Measurements from ENCODE around the gene COL24A1.
"Not testable (repeated sequence)": the region's sequence is repeated elsewhere in the genome, so short reads cannot be mapped to it uniquely, and the experiment has no call there.

The COL24A1 gene

DNA sequence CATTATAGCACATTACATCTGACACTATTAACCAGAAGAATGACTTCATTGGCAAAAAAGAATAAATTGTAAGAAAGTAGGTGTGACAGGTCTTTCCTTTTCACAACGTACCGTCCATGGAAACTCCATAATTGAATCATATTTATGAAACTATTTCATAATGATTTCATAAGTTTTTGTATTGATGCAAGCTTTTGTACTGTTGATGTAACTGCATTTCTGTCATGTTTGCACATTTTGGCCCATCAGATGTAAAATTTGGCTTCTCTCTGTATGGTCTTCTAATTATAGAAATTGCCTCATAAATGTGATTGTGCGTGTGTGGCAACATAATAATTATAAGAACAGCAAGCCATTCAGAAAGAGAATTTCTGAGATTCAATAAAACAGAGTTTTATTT lies 267.7 kb downstream of the COL24A1 start:
- no peak for DNase-seq (ENCODE audit: low read depth)

- DNase-seq (ENCODE audit: low read depth) = no peak
These were observed 272.1 kb downstream of the COL24A1 start for GRCh38 chr1:85884372-85885035.

DNA sequence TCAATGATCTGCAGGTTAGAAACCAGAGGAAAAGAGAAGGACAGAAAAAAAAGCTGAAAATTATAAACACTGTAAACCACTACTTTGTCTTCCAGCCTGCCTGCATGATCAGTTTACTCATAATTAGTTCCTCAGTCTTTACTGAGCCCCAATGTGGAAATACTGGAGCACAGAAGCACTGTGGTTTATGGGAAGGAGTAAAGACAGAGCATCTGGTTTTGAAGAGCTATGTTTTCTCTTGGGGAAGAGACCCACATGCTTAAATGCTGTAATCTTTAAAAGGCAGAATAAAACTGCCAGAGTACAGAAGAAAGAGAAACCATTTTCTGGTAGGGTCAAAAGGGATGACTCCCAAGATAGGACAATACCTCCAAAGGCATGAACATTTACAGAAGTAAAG lies 289.4 kb downstream of the COL24A1 start:
- DNase-seq (ENCODE audit: low read depth) = no peak

- DNase-seq (ENCODE audit: low read depth) = no peak
These were observed 291.4 kb downstream of the COL24A1 start for GRCh38 chr1:85865213-85865612.

- DNase-seq (ENCODE audit: low read depth) = no peak
These were observed 291.8 kb downstream of the COL24A1 start for GRCh38 chr1:85864727-85865126.

DNA sequence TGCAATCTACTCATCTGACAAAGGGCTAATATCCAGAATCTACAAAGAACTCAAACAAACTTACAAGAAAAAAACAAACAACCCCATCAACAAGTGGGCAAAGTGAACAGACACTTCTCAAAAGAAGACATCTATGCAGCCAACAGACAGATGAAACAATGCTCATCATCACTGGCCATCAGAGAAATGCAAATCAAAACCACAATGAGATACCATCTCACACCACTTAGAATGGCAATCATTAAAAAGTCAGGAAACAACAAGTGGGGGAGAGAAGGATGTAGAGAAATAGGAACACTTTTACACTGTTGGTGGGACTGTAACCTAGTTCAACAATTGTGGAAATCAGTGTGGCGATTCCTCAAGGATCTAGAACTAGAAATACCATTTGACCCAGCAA lies 292.9 kb downstream of the COL24A1 start:
- DNase-seq (ENCODE audit: low read depth) = not testable (repeated sequence)

DNA sequence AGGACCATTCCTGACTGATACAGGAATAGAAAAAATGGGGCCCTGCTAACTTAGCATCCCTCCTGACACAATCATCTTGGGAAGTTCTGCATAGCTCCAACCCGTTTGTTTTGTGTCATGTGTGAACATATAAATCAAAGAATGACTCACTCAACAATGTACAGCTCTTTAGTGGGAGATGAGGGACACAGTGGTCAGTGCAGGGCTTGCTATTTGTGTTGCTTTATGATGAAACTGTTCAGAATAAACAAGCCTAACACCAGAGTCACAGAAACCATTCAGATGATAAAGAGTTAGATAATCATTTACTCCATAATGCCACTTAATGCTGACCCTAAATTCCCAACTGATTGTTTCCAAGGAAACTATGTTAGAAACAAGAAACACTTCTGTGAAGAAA lies 294.1 kb downstream of the COL24A1 start:
- DNase-seq (ENCODE audit: low read depth) = no peak

DNA sequence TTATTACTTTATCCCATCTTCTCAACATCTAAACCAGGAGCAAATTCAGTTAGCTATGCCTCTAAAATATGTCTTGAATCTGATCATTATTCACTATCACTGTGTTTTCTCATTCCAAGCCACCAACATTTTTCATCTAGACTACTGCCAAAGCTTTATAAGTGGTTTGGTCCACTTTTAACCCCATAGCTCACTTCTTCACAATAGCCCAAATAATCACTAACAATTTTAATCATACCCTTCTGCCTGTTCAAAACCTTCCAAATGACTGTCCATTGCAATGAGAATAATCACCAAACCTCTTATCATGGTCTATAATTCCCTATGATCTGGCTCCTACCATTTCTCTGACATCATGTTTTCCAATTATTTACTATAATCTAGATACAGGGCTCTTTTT lies 298.6 kb downstream of the COL24A1 start:
- no peak for DNase-seq (ENCODE audit: low read depth)

GRCh38 chr1:85850238-85850637 lies 306.3 kb downstream of the COL24A1 start:
- no peak for DNase-seq (ENCODE audit: low read depth)

- no peak for DNase-seq (ENCODE audit: low read depth)
These were observed 306.9 kb downstream of the COL24A1 start for GRCh38 chr1:85849660-85850059.

- DNase-seq (ENCODE audit: low read depth) = no peak
These were observed 309.2 kb downstream of the COL24A1 start for GRCh38 chr1:85847356-85847755.

DNA sequence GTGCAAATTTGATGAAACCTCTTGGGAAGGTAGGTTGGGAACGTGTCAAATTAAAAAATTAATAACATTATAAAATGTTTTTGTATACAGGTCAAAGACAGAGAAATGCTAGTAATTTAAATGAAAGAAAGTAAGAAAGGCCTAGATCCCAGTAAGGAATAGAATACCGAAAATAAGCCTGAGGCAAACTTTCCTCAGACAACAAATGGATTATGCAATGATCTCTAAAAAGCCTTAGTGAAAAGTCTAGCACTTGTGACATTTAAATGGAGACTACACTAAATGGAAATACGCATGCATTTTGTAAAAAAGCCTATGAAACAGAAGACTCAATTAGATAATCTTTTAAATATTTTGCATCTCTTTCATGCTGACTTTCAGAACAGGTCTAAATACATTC lies 309.9 kb downstream of the COL24A1 start:
- no peak for DNase-seq (ENCODE audit: low read depth)

- DNase-seq (ENCODE audit: low read depth) = no peak
These were observed 317.1 kb downstream of the COL24A1 start for GRCh38 chr1:85839459-85839858.

GRCh38 chr1:85838238-85838637 lies 318.3 kb downstream of the COL24A1 start:
- no peak for DNase-seq (ENCODE audit: low read depth)

GRCh38 chr1:85836736-85837135 lies 319.8 kb downstream of the COL24A1 start:
- DNase-seq (ENCODE audit: low read depth) = no peak

DNA sequence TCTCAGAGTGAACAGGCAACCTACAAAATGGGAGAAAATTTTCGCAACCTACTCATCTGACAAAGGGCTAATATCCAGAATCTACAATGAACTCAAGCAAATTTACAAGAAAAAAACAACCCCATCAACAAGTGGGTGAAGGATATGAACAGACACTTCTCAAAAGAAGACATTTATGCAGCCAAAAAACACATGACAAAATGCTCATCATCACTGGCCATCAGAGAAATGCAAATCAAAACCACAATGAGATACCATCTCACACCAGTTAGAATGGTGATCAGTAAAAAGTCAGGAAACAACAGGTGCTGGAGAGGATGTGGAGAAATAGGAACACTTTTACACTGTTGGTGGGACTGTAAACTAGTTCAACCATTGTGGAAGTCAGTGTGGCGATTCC lies 323.4 kb downstream of the COL24A1 start:
- DNase-seq (ENCODE audit: low read depth) = not testable (repeated sequence)

DNA sequence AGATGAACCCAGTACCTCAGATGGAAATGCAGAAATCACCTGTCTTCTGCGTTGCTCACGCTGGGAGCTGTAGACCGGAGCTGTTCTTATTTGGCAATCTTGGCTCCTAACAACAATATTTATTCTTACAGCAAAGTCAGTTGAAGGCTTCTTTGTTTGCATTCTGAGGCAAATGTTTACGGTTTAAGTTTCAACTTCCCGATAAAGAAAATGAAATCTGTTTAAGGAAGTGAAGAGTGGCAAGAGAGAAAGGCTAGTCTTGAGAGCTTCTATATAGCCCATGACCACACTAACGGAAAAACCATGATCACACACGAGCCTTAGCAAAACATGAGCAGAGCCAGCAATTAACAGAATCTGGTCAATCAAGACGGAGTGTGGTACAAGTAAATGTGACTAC lies 325.7 kb downstream of the COL24A1 start:
- no peak for DNase-seq (ENCODE audit: low read depth)

DNA sequence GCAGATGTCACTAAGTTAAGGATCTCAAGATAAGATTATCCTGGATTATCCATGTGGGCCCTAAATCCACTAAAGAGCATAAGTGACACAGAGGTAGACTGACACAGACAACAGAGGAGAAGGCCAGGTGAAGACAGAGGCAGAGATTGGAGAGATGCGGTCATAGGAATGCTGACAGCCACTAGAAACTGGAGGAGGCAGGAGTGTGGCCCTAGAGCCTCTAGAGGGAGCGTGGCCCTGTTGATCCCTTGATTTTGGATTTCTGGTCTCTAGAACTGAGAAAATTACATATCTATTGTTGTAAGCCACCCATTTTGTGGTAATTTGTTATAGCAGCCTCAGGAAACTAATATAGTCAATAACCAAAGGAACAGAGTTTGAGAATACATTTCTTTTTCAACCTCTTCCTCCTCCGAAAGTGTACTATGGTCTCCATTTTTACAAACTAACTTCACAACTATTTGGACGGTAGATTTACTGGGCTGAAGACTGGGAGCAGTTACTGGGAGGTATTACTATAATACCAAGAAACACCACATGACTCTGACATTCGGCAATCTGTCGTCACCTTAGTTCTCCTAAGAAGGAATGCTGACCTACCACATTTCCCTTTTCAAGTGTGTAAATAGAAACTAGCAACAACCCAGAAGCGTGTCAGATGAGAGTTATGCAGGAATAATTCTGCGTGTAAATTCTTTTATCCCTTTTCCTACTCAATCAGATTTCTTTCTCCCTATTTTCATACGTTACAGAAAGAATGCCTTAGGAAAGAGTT lies 332.3 kb downstream of the COL24A1 start:
- no peak for DNase-seq (ENCODE audit: low read depth)

DNA sequence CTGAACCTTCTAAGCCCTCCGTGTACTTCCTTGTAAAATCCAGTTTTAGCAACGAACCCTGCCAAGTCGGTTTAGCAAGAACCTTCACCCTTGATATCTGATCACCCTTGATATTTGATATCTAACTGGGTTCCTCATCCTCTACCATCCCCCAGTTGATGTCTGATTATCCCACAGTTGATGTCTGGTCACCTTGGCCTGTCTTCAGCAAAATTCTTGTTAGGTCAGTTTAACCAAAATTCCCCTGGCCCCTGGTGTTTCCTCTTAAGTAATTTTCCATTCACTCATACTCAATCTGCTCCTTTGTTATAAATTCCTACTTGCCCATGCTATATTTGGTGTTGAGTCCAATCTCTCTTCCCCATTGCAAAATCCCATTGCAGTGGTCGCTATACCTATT lies 333.9 kb downstream of the COL24A1 start:
- DNase-seq (ENCODE audit: low read depth) = no peak

- no peak for DNase-seq (ENCODE audit: low read depth)
These were observed 338.2 kb downstream of the COL24A1 start for GRCh38 chr1:85818371-85818770.

DNA sequence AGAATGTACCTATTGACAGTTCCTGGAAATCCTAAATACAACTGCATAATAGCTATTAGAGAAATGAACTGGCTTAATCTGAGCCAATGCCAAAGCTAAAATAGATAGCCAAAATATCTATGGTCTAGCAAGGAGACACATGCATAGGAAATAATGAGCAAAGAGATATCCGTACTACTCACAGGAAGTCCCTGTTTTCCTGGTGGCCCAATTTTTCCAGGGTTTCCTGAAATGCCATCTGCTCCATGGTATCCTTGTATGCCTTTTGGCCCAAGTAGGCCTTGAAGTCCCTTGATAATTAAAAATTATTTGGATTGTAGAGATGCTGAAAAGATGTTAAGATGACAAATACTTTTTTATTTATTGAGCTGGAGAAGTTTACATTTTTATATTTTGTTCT lies 340.0 kb downstream of the COL24A1 start:
- no peak for DNase-seq (ENCODE audit: low read depth)

- DNase-seq (ENCODE audit: low read depth) = no peak
These were observed 340.7 kb downstream of the COL24A1 start for GRCh38 chr1:85815906-85816305.

DNA sequence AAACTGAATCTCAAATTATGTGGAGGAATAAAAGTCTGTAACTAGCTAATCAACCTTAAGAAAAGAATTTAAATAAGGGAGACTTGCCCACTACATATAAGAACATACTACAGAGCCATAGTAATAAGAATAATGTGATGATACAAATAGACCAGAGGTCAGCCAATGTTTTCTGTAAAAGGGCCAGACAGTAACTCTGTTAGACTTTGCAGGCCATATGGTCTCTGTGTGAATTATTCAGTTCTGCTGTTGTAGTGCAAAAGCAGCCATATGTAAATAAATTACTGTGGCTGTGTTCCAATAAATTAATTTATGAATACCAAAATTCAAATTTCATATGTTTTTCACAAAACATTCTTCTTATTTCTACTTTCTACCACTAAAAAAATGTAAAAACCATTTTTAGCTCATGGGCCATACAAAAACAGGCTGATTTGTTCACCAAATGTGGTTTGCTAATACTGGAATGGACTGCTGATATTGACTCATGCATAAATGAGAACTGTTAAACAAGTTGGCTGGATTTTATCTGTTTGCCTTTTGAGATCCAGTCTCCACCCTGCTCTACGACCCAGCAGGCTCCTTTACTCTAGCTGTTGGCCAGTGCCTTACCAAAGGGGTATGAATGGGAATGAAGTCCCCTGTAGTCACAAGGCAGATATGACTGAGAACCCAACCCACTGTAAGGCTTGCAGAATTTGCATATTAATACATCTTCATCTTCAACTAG lies 350.2 kb downstream of the COL24A1 start:
- DNase-seq (ENCODE audit: low read depth) = no peak
